HepG2 (cell line): ENCODE measurements around the gene KCTD13. TPM values are rescaled to one million over a fixed set of nuclear protein-coding genes. Genes with fewer than 3 reads are reported as not detected.

ENCODE experiments used
- AGO1 ChIP-seq: fragments of 200-400 bp; formaldehyde crosslinking; IDR thresholded peaks from 2 replicates; pipeline ENCODE4 v1.6.1; 2017; ENCODE audit warnings: mild to moderate bottlenecking, low read depth, low read length, moderate library complexity; ENCODE audit not compliant: poor library complexity, severe bottlenecking
- ATM ChIP-seq: fragments of 450-650 bp; IDR thresholded peaks from 2 replicates; pipeline ENCODE4 v1.7.1; 2017; ENCODE audit warnings: mild to moderate bottlenecking, borderline replicate concordance
- ELF4 ChIP-seq: sonication (generic); formaldehyde crosslinking; IDR thresholded peaks from 2 replicates; pipeline ENCODE4 v1.5.0; 2020; ENCODE audit warnings: missing genetic modification reagents, mild to moderate bottlenecking, moderate library complexity, borderline replicate concordance
- HCFC1 ChIP-seq: fragments of 150-350 bp; IDR thresholded peaks from 2 replicates; pipeline ENCODE4 v1.6.1; 2014; ENCODE audit warnings: low read depth, low read length
- JDP2 ChIP-seq: sonication (generic); formaldehyde crosslinking; IDR thresholded peaks from 2 replicates; pipeline ENCODE4 v1.8.1; 2022; ENCODE audit warnings: missing genetic modification reagents, borderline replicate concordance
- KLF15 ChIP-seq: sonication (generic); formaldehyde crosslinking; IDR thresholded peaks from 2 replicates; pipeline ENCODE4 v1.8.1; 2023; ENCODE audit warnings: borderline replicate concordance, mild to moderate bottlenecking, inconsistent platforms, missing genetic modification reagents, mixed read lengths
- MATR3 ChIP-seq: sonication (generic); formaldehyde crosslinking; IDR thresholded peaks from 2 replicates; pipeline ENCODE4 v1.4.0; 2020; ENCODE audit warnings: missing genetic modification reagents
- NCOA1 ChIP-seq: sonication (generic); formaldehyde crosslinking; IDR thresholded peaks from 2 replicates; pipeline ENCODE4 v1.9.0; 2021; ENCODE audit warnings: missing genetic modification reagents
- NONO ChIP-seq, 2 experiments: fragments of 450-650 bp in 1 of 2; sonication (generic) in 1 of 2; formaldehyde crosslinking in 1 of 2; IDR thresholded peaks in 1 of 2; conservative IDR thresholded peaks in 1 of 2; 2 replicates each; pipeline versions ENCODE4 v1.6.1 to v1.8.0; 2017 to 2022; ENCODE audit warnings: mild to moderate bottlenecking in 1 of 2, missing genetic modification reagents in 1 of 2, moderate library complexity in 1 of 2
- SMARCE1 ChIP-seq: fragments of 450-650 bp; IDR thresholded peaks from 2 replicates; pipeline ENCODE4 v1.6.1; 2017; ENCODE audit warnings: borderline replicate concordance
- polyA plus RNA-seq, 8 experiments: library from polyadenylated mRNA; depleted of rRNA in 3 of 8; stranded (reverse) in 7 of 8; unstranded in 1 of 8; fragments of >200 nt; fragmentation: Illumina TruSeq in 4 of 8; extraction: Trizol in 4 of 8; gene quantifications; 2 replicates each; pipeline versions ENCODE4 v1.2.1 to v1.2.3, GENCODE V29; 2011 to 2016; ENCODE audit warnings: low read depth in 4 of 8, missing spikeins in 1 of 8, mixed read lengths in 1 of 8; ENCODE audit not compliant: insufficient read depth in 1 of 8
- total RNA-seq, 5 experiments: library from RNA; depleted of rRNA; stranded (reverse); fragments of >200 nt; fragmentation: Illumina TruSeq; extraction: Trizol; gene quantifications; 2 replicates each; pipeline ENCODE4 v1.2.3, GENCODE V29; 2016; ENCODE audit warnings: low read depth in 1 of 5
- TF ChIP-seq, protein P1 (sequence below): sonication (generic); formaldehyde crosslinking; IDR thresholded peaks from 2 replicates; pipeline ENCODE4 v1.5.1; 2020; ENCODE audit warnings: mild to moderate bottlenecking, missing genetic modification reagents, moderate library complexity
- TF ChIP-seq, protein P2 (sequence below): sonication (generic); formaldehyde crosslinking; IDR thresholded peaks from 2 replicates; pipeline ENCODE4 v1.4.0; 2020; ENCODE audit warnings: missing genetic modification reagents, mild to moderate bottlenecking, borderline replicate concordance
- TF ChIP-seq, protein P3 (sequence below): sonication (generic); formaldehyde crosslinking; IDR thresholded peaks from 2 replicates; pipeline ENCODE4 v1.9.0; 2021; ENCODE audit warnings: missing genetic modification reagents, borderline replicate concordance
- TF ChIP-seq, protein P4 (sequence below): sonication (generic); formaldehyde crosslinking; IDR thresholded peaks from 2 replicates; pipeline ENCODE4 v1.9.0; 2022; ENCODE audit warnings: missing genetic modification reagents, mild to moderate bottlenecking, borderline replicate concordance
- TF ChIP-seq, protein P5 (sequence below): sonication (generic); formaldehyde crosslinking; IDR thresholded peaks from 2 replicates; pipeline ENCODE4 v1.4.0; 2020; ENCODE audit warnings: mild to moderate bottlenecking, missing genetic modification reagents
- TF ChIP-seq, protein P6 (sequence below): IDR thresholded peaks from 2 replicates; pipeline ENCODE4 v1.6.1; 2016; ENCODE audit warnings: missing genetic modification reagents, missing compliant biosample characterization

KCTD13 gene
- total and polyA plus RNA-seq, 2 of the 13 experiments (the other 11 are each of a cell fraction or from before 2014, with no cell fraction given) = 6.3 to 14.7 TPM

DNA sequence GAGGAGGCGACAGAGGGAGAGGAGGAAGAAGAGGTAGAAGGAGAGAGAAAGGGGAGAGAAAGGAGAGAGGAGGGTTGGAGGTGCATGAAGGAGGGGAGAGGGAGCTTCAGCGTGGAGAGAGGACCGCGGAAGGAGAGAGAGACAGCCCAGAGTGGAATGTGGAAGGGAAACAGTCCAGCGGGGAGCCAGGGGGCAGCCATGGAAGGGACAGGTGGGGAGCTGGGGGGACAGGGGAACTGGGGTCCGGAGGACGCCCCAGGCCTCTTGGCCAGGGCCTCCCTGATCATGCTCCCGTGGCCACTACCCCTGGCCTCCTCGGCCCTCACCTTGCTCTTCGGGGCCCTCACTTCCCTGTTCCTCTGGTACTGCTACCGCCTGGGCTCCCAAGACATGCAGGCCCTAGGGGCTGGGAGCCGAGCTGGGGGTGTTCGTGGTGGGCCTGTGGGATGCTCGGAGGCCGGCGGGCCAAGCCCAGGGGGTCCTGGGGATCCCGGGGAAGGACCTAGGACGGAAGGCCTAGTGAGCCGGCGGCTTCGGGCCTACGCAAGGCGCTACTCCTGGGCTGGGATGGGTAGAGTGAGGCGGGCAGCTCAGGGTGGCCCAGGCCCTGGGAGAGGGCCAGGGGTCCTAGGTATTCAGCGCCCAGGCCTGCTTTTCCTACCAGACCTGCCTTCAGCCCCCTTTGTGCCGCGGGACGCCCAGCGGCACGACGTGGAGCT lies 25.0 kb downstream of the KCTD13 start (continued):
- TF ChIP-seq, protein P1, sequence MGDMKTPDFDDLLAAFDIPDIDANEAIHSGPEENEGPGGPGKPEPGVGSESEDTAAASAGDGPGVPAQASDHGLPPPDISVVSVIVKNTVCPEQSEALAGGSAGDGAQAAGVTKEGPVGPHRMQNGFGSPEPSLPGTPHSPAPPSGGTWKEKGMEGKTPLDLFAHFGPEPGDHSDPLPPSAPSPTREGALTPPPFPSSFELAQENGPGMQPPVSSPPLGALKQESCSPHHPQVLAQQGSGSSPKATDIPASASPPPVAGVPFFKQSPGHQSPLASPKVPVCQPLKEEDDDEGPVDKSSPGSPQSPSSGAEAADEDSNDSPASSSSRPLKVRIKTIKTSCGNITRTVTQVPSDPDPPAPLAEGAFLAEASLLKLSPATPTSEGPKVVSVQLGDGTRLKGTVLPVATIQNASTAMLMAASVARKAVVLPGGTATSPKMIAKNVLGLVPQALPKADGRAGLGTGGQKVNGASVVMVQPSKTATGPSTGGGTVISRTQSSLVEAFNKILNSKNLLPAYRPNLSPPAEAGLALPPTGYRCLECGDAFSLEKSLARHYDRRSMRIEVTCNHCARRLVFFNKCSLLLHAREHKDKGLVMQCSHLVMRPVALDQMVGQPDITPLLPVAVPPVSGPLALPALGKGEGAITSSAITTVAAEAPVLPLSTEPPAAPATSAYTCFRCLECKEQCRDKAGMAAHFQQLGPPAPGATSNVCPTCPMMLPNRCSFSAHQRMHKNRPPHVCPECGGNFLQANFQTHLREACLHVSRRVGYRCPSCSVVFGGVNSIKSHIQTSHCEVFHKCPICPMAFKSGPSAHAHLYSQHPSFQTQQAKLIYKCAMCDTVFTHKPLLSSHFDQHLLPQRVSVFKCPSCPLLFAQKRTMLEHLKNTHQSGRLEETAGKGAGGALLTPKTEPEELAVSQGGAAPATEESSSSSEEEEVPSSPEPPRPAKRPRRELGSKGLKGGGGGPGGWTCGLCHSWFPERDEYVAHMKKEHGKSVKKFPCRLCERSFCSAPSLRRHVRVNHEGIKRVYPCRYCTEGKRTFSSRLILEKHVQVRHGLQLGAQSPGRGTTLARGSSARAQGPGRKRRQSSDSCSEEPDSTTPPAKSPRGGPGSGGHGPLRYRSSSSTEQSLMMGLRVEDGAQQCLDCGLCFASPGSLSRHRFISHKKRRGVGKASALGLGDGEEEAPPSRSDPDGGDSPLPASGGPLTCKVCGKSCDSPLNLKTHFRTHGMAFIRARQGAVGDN (CRISPR knock-in tag) = peak; percentile 58
- TF ChIP-seq ELF4 (CRISPR knock-in tag) (no peak), SMARCE1 (no peak), HCFC1 (no peak), MATR3 (CRISPR knock-in tag) (no peak), KLF15 (CRISPR knock-in tag) (no peak), AGO1 (peak; percentile 51), NCOA1 (CRISPR knock-in tag) (peak; percentile 86; the same call in 1 of the 2 replicates), JDP2 (CRISPR knock-in tag) (no peak), ATM (no peak), NONO (IDR thresholded peaks at IDR 0.05) (no peak), NONO (CRISPR knock-in tag; conservative IDR thresholded peaks at IDR 0.05) (no peak)
- TF ChIP-seq, protein P2, sequence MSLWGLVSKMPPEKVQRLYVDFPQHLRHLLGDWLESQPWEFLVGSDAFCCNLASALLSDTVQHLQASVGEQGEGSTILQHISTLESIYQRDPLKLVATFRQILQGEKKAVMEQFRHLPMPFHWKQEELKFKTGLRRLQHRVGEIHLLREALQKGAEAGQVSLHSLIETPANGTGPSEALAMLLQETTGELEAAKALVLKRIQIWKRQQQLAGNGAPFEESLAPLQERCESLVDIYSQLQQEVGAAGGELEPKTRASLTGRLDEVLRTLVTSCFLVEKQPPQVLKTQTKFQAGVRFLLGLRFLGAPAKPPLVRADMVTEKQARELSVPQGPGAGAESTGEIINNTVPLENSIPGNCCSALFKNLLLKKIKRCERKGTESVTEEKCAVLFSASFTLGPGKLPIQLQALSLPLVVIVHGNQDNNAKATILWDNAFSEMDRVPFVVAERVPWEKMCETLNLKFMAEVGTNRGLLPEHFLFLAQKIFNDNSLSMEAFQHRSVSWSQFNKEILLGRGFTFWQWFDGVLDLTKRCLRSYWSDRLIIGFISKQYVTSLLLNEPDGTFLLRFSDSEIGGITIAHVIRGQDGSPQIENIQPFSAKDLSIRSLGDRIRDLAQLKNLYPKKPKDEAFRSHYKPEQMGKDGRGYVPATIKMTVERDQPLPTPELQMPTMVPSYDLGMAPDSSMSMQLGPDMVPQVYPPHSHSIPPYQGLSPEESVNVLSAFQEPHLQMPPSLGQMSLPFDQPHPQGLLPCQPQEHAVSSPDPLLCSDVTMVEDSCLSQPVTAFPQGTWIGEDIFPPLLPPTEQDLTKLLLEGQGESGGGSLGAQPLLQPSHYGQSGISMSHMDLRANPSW (CRISPR knock-in tag) = no peak
- TF ChIP-seq, protein P3, sequence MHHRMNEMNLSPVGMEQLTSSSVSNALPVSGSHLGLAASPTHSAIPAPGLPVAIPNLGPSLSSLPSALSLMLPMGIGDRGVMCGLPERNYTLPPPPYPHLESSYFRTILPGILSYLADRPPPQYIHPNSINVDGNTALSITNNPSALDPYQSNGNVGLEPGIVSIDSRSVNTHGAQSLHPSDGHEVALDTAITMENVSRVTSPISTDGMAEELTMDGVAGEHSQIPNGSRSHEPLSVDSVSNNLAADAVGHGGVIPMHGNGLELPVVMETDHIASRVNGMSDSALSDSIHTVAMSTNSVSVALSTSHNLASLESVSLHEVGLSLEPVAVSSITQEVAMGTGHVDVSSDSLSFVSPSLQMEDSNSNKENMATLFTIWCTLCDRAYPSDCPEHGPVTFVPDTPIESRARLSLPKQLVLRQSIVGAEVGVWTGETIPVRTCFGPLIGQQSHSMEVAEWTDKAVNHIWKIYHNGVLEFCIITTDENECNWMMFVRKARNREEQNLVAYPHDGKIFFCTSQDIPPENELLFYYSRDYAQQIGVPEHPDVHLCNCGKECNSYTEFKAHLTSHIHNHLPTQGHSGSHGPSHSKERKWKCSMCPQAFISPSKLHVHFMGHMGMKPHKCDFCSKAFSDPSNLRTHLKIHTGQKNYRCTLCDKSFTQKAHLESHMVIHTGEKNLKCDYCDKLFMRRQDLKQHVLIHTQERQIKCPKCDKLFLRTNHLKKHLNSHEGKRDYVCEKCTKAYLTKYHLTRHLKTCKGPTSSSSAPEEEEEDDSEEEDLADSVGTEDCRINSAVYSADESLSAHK (CRISPR knock-in tag) = no peak
- TF ChIP-seq, protein P4, sequence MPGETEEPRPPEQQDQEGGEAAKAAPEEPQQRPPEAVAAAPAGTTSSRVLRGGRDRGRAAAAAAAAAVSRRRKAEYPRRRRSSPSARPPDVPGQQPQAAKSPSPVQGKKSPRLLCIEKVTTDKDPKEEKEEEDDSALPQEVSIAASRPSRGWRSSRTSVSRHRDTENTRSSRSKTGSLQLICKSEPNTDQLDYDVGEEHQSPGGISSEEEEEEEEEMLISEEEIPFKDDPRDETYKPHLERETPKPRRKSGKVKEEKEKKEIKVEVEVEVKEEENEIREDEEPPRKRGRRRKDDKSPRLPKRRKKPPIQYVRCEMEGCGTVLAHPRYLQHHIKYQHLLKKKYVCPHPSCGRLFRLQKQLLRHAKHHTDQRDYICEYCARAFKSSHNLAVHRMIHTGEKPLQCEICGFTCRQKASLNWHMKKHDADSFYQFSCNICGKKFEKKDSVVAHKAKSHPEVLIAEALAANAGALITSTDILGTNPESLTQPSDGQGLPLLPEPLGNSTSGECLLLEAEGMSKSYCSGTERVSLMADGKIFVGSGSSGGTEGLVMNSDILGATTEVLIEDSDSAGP (CRISPR knock-in tag) = peak; percentile 60; the same call in 1 of the 2 replicates
- TF ChIP-seq, protein P5, sequence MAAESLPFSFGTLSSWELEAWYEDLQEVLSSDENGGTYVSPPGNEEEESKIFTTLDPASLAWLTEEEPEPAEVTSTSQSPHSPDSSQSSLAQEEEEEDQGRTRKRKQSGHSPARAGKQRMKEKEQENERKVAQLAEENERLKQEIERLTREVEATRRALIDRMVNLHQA (CRISPR knock-in tag) = no peak
- TF ChIP-seq, protein P6, sequence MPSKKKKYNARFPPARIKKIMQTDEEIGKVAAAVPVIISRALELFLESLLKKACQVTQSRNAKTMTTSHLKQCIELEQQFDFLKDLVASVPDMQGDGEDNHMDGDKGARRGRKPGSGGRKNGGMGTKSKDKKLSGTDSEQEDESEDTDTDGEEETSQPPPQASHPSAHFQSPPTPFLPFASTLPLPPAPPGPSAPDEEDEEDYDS (CRISPR knock-in tag) = no peak
